Diencephalon (tissue), 1 donor: Measurements from ENCODE around the gene VKORC1. TPM values are rescaled to one million over a fixed set of nuclear protein-coding genes. Genes with fewer than 3 reads are reported as not detected.

ENCODE experiments used
- total RNA-seq: library from RNA; depleted of rRNA; stranded (reverse); fragments of >200 nt; gene quantifications from one replicate; pipeline ENCODE4 v1.2.3, GENCODE V29; 2014

The VKORC1 gene
- 55.6 TPM for total RNA-seq

GRCh38 chr16:31094424-31095120, at the start of gene VKORC1:
TSS of gene VKORC1 (minus strand) at chr16:31094797. CDS start at chr16:31094729, 68 bp downstream.

GRCh38 chr16:31135535-31136286, 41.1 kb upstream of the VKORC1 start, which contains the start of gene PRSS8:
TSS of gene PRSS8 (minus strand) at chr16:31135727. CDS start at chr16:31135498, 229 bp downstream.

DNA sequence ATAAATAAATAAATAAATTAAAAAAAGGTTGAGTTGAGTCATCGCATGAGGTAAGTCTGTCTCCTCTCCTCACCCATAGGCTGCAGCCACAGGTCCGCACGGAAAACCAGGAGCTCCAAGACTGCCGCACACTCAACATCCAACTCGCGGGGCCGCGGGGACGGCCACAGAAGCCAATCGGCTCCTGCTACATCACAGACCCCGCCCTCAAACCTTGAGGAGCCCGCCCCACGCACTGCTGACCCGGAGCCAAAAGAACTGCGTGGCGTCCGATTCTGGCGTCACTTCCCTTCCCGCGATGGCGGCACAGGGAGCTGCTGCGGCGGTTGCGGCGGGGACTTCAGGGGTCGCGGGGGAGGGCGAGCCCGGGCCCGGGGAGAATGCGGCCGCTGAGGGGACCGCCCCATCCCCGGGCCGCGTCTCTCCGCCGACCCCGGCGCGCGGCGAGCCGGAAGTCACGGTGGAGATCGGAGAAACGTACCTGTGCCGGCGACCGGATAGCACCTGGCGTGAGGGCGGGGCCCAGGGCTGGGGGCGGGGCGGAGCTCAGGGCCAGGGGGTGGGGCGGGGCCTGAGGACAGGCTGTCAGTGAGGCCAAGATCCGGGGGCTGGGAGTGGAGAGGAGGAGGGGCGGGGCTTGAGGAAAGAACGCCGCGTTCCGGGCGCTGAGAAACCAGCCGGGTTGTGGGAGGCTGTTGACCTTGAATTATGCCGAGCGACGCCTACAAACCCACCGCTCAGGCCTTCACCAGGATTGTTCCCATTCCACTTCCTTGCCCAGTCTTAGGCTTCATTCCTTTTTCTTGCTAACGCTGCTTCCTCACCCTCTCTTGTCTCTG, 23.0 kb upstream of the VKORC1 start, which contains the start of gene KAT8:
Gene KAT8 (plus strand): TSS at position 281 of the 839 bp plus-strand sequence. CDS start 18 bp downstream, at position 299.

GRCh38 chr16:31108035-31108793, 13.6 kb upstream of the VKORC1 start, which contains the start of gene BCKDK:
TSS of gene BCKDK (plus strand) at chr16:31108386. CDS start at chr16:31109224, 838 bp downstream.

DNA sequence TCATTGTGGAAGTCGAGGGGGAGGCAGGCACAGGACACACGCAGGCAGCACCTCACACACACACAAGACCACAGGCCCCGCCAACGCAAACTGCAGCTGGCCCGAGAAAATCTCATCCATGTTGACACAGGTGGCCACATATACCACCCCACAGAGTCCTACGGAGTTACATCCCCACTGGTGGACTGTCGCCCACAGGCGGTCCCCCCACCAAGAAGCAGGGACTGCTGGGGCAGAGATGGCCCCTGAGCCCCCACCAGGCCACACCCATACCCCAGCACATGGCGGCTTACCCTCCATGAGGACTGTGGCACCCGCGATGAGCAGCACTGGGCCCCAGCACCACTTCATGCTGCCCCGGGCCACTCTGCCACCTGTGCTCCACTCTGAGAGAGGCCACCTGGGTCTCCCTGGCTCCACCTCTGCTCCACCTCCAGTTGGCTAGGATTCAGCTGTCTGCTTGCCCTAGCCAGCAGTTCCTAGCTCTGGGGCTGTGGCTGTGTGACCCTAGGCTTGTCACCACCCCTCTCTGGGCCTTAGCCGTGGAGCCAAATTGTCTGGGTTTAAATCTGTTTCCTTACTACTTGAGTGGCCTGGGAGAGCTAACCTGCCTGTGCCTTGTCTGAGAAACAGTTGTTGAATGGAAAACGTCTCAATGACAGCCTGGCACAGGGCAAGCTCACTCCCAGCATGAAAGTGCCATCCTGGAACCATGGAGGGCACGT, 6.0 kb downstream of the VKORC1 start, which contains the start of gene PRSS53:
Gene PRSS53 (minus strand): TSS at position 485 of the 725 bp plus-strand sequence. CDS start 134 bp downstream, at position 351.

GRCh38 chr16:31073970-31074813, 20.4 kb downstream of the VKORC1 start, which contains the start of the genes ZNF646 and ZNF668:
TSS of gene ZNF646 (plus strand) at chr16:31074422. CDS start at chr16:31076325, 1,903 bp downstream.
TSS of gene ZNF668 (minus strand) at chr16:31074240. CDS start at chr16:31064459, 9,781 bp downstream.

Other genes starting within 250 kb of the VKORC1 start
- gene BCL7C, start 200.7 kb downstream of the VKORC1 start, total RNA-seq = 45.4 TPM
- gene CTF1, start 198.2 kb downstream of the VKORC1 start, total RNA-seq = 0.92 TPM
- gene FBXL19, start 171.2 kb downstream of the VKORC1 start, total RNA-seq = 49.8 TPM
- gene ORAI3, start 145.7 kb downstream of the VKORC1 start, total RNA-seq = 6.2 TPM
- gene SETD1A, start 137.0 kb downstream of the VKORC1 start, total RNA-seq = 3.9 TPM
- 3.5 TPM for gene HSD3B7, start 109.6 kb downstream of the VKORC1 start, total RNA-seq
- gene STX1B, start 84.2 kb downstream of the VKORC1 start, total RNA-seq = 49.4 TPM
- 21.9 TPM for gene STX4, start 61.2 kb downstream of the VKORC1 start, total RNA-seq
- 7.6 TPM for gene ZNF668, start 20.6 kb downstream of the VKORC1 start, total RNA-seq
- gene ZNF646, start 20.4 kb downstream of the VKORC1 start, total RNA-seq = 11.8 TPM
- 2.5 TPM for gene PRSS53, start 5.9 kb downstream of the VKORC1 start, total RNA-seq
- 17.8 TPM for gene BCKDK, start 13.6 kb upstream of the VKORC1 start, total RNA-seq
- gene KAT8, start 22.9 kb upstream of the VKORC1 start, total RNA-seq = 37.4 TPM
- not detected for gene PRSS8, start 40.9 kb upstream of the VKORC1 start, total RNA-seq
- 2.8 TPM for gene PRSS36, start 55.3 kb upstream of the VKORC1 start, total RNA-seq
- gene FUS, start 85.3 kb upstream of the VKORC1 start, total RNA-seq = 64.4 TPM
- 7.4 TPM for gene PYCARD, start 108.0 kb upstream of the VKORC1 start, total RNA-seq
- gene TRIM72, start 119.3 kb upstream of the VKORC1 start, total RNA-seq = 0.69 TPM
- gene PYDC1, start 122.3 kb upstream of the VKORC1 start, total RNA-seq = 0.92 TPM
- gene ITGAM, start 165.2 kb upstream of the VKORC1 start, total RNA-seq = 4.6 TPM